ENCODE measurements around the gene LCE2C. TPM values are rescaled to one million over a fixed set of nuclear protein-coding genes. Genes with fewer than 3 reads are reported as not detected.

LCE2C gene, protein sequence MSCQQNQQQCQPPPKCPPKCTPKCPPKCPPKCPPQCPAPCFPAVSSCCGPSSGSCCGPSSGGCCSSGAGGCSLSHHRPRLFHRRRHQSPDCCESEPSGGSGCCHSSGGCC
- total RNA-seq = not detected in 2 replicates

GRCh38 chr1:152674983-152675382 lies at the start of gene LCE2C:
LCE2C (plus strand) TSS chr1:152675279; CDS start chr1:152676016, 737 bp downstream.

DNA sequence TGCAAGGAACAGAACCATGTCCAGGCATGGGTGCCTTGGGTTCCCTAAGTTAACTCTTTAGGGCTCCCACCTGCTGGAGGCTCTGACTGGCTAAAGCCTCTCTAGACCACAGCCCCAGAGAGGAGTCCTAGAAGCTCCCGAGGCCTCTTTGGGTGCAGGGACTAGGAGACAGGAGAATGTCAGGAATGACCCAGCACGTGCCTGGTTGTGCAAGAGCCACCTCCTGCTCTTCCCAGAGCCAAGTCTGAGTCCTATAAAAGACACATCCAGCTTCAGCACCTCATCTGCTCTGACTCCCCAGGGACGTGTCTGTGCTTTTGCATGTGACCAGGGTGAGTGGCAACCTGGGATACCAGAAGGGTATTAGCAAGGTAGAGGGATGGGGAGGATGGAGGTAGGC lies 12.0 kb upstream of the LCE2C start, which contains the start of gene LCE2D:
TSS of gene LCE2D (plus strand) at position 283 of the 400 bp plus-strand sequence. CDS start 726 bp downstream, outside the sequence.

DNA sequence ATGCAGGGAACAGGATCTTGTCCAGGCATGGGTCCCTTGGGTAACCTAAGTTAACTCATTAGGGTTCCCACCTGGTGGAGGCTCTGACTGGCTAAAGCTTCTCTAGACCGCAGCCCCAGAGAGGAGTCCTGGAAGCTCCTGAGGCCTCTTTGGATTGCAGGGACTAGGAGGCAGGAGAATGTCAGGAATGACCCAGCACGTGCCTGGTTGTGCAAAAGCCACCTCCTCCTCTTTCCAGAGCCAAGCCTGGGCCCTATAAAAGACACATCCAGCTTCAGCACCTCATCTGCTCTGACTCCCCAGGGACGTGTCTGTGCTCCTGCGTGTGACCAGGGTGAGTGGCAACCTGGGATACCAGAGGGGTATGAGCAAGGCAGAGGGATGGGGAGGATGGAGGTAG lies 10.7 kb downstream of the LCE2C start, which contains the start of gene LCE2B:
TSS of gene LCE2B (plus strand) at position 301 of the 400 bp plus-strand sequence. CDS start 721 bp downstream, outside the sequence.

GRCh38 chr1:152697701-152698600 lies 22.9 kb downstream of the LCE2C start, which contains the start of gene LCE2A:
LCE2A (plus strand) TSS chr1:152698345; CDS start chr1:152698902, 557 bp downstream.

DNA sequence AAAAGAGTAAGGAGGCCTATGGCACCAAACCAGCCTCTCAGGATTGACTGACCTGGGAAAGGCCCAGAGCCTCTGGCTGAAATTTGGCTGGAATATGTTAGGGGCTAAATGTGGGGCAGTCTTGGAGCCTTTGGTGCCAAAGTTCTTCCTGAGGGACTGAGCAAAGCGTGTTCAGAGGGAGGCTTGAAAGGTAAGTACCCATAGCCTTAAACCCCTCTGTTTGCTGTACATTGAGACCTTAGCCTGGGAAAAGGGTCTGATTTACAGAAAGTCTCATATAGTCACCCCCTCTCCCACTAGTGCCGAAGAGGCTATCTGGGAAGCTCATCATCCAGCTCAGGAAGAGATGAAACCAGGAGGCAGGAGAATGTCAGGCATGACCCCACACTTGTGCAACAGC lies 32.8 kb downstream of the LCE2C start, which contains the start of gene LCE4A:
TSS of gene LCE4A (plus strand) at position 301 of the 400 bp plus-strand sequence. CDS start 916 bp downstream, outside the sequence.

Other genes starting within 250 kb of the LCE2C start
- not detected in 2 replicates for gene LCE5A, start 164.5 kb upstream of the LCE2C start, total RNA-seq
- gene CRCT1, start 160.8 kb upstream of the LCE2C start, total RNA-seq = 0.21 and 49.9 TPM in 2 replicates
- gene LCE3E, start 108.5 kb upstream of the LCE2C start, total RNA-seq = 8.5 TPM in 1 of 2 replicates, not detected in the other
- 35.9 TPM in 1 of 2 replicates, not detected in the other for gene LCE3D, start 94.8 kb upstream of the LCE2C start, total RNA-seq
- not detected in 2 replicates for gene LCE3C, start 75.0 kb upstream of the LCE2C start, total RNA-seq
- not detected in 2 replicates for gene LCE3B, start 61.5 kb upstream of the LCE2C start, total RNA-seq
- gene LCE3A, start 52.2 kb upstream of the LCE2C start, total RNA-seq = not detected in 2 replicates
- gene LCE2D, start 11.9 kb upstream of the LCE2C start, total RNA-seq = not detected in 2 replicates
- not detected in 2 replicates for gene LCE2B, start 10.8 kb downstream of the LCE2C start, total RNA-seq
- gene LCE2A, start 23.1 kb downstream of the LCE2C start, total RNA-seq = not detected in 2 replicates
- not detected in 2 replicates for gene LCE4A, start 32.9 kb downstream of the LCE2C start, total RNA-seq
- gene KPRP, start 82.7 kb downstream of the LCE2C start, total RNA-seq = 0.34 TPM in 1 of 2 replicates, not detected in the other
- gene LCE1F, start 99.9 kb downstream of the LCE2C start, total RNA-seq = not detected in 2 replicates
- not detected in 2 replicates for gene LCE1E, start 111.0 kb downstream of the LCE2C start, total RNA-seq
- gene LCE1D, start 121.4 kb downstream of the LCE2C start, total RNA-seq = not detected in 2 replicates
- gene LCE1C, start 131.4 kb downstream of the LCE2C start, total RNA-seq = 0.34 TPM in 1 of 2 replicates, not detected in the other
- gene LCE1B, start 136.7 kb downstream of the LCE2C start, total RNA-seq = not detected in 2 replicates
- gene LCE1A, start 152.2 kb downstream of the LCE2C start, total RNA-seq = 0.34 TPM in 1 of 2 replicates, not detected in the other
- not detected in 2 replicates for gene LCE6A, start 167.6 kb downstream of the LCE2C start, total RNA-seq
- gene LCE7A, start 184.7 kb downstream of the LCE2C start, total RNA-seq = not detected in 2 replicates
- not detected in 2 replicates for gene SMCP, start 203.0 kb downstream of the LCE2C start, total RNA-seq
- 18.8 and 30.8 TPM in 2 replicates for gene IVL, start 233.3 kb downstream of the LCE2C start, total RNA-seq

All from nasal cavity respiratory epithelium epithelial cell of viscerocranial mucosa (primary cell).